Endothelial cell of umbilical vein (primary cell): ENCODE measurements around the gene FDX1. TPM values are rescaled to one million over a fixed set of nuclear protein-coding genes. Genes with fewer than 3 reads are reported as not detected.

Experiments
- BruUV-seq: library from RNA; stranded (reverse); fragments of 400-500 nt; replicated peaks from 2 replicates; lab custom pipeline; 2021; lab: Mats Ljungman, UMichigan
- CTCF ChIA-PET: fragments of 300-600, 350-600 bp; sonication (Branson Sonifier 250); formaldehyde crosslinking; loops from one replicate; lab custom pipeline; 2021; ENCODE audit warnings: antibody characterized with exemption, inconsistent platforms; lab: Charles Lee
- POLR2A ChIA-PET: fragments of 300-600, 350-600 bp; sonication (Branson Sonifier 250); formaldehyde crosslinking; loops from one replicate; lab custom pipeline; 2021; ENCODE audit warnings: antibody characterized with exemption, inconsistent platforms; lab: Charles Lee
- DNase-seq: peaks from one replicate; pipeline ENCODE4 v3.0.0-alpha.2; 2011; ENCODE audit warnings: low read depth, low spot score
- FAIRE-seq: peaks from 2 replicates; lab custom pipeline; 2011; peaks lifted over from hg19 to GRCh38; lab: Jason Lieb, UNC
- H2AFZ ChIP-seq: 2 replicates; pipeline ENCODE4 v1.6.0; 2012; ENCODE audit warnings: low read depth, low read length, control low read depth, inconsistent platforms
- H3K27ac ChIP-seq: 2 replicates; pipeline ENCODE4 v1.5.1; 2011; ENCODE audit warnings: low read depth, mild to moderate bottlenecking, control low read depth, low read length, moderate library complexity; ENCODE audit not compliant: insufficient read depth
- H3K27me3 ChIP-seq, 2 experiments: 2 replicates each; pipeline versions ENCODE4 v1.6.0 to v1.6.1; 2011; ENCODE audit warnings: low read length in 2 of 2, mixed read lengths in 1 of 2; ENCODE audit not compliant: control insufficient read depth in 2 of 2, insufficient read depth in 2 of 2
- H3K36me3 ChIP-seq, 2 experiments: 2 replicates in 1 of 2; 3 replicates in 1 of 2; pipeline ENCODE4 v1.5.1; 2011; ENCODE audit warnings: low read length in 2 of 2, mild to moderate bottlenecking in 1 of 2, moderate library complexity in 1 of 2; ENCODE audit not compliant: control insufficient read depth in 2 of 2, insufficient read depth in 2 of 2; ENCODE audit errors: extremely low read depth in 1 of 2
- H3K4me1 ChIP-seq: 3 replicates; pipeline ENCODE4 v1.5.1; 2011; ENCODE audit warnings: mild to moderate bottlenecking, low read length; ENCODE audit not compliant: control insufficient read depth, insufficient read depth; ENCODE audit errors: extremely low read depth
- H3K4me2 ChIP-seq: 2 replicates; pipeline ENCODE4 v1.6.1; 2011; ENCODE audit warnings: low read length, control low read depth, mixed read lengths; ENCODE audit not compliant: insufficient read depth
- H3K4me3 ChIP-seq, 3 experiments: fragments of 200-600 bp in 1 of 3; sonication (generic), shearing (Covaris generic) in 1 of 3; replicated peaks in 1 of 3; 2 replicates each; pipeline ENCODE4 v1.5.1; 2011 to 2016; ENCODE audit warnings: control low read depth in 3 of 3, low read length in 3 of 3, mild to moderate bottlenecking in 2 of 3, inconsistent platforms in 1 of 3, low read depth in 1 of 3, moderate library complexity in 1 of 3; ENCODE audit not compliant: insufficient read depth in 1 of 3
- H3K79me2 ChIP-seq: 2 replicates; pipeline ENCODE4 v1.6.0; 2012; ENCODE audit warnings: low read length, inconsistent platforms; ENCODE audit not compliant: control insufficient read depth, insufficient read depth
- H3K9ac ChIP-seq: replicated peaks from 2 replicates; pipeline ENCODE3; 2011; ENCODE audit warnings: low read length, control low read depth; ENCODE audit not compliant: insufficient read depth; ENCODE audit errors: extremely low read depth
- H3K9me1 ChIP-seq: replicated peaks from 3 replicates; pipeline ENCODE4 v1.6.0; 2011; ENCODE audit warnings: mild to moderate bottlenecking, low read length; ENCODE audit not compliant: control insufficient read depth, insufficient read depth; ENCODE audit errors: extremely low read depth
- H3K9me3 ChIP-seq: replicated peaks from 2 replicates; pipeline ENCODE4 v1.5.1; 2012; ENCODE audit warnings: low read length, inconsistent platforms; ENCODE audit not compliant: control insufficient read depth, insufficient read depth
- H4K20me1 ChIP-seq: replicated peaks from 2 replicates; pipeline ENCODE3; 2011; ENCODE audit warnings: mild to moderate bottlenecking, low read length; ENCODE audit not compliant: control insufficient read depth, insufficient read depth; ENCODE audit errors: extremely low read depth
- CTCF ChIP-seq, 2 donors: IDR thresholded peaks; 1 replicate in 1 of 2; 2 replicates in 1 of 2; pipeline ENCODE4 v1.5.1; 2011; ENCODE audit warnings: low read length in 2 of 2, mild to moderate bottlenecking in 2 of 2, moderate library complexity in 2 of 2, control low read depth in 1 of 2, inconsistent platforms in 1 of 2, low read depth in 1 of 2; ENCODE audit not compliant: insufficient read depth in 1 of 2; ENCODE audit errors: extremely low read depth in 1 of 2
- EZH2 ChIP-seq: IDR thresholded peaks from 2 replicates; pipeline ENCODE4 v1.6.1; 2012; ENCODE audit warnings: borderline replicate concordance, low read depth, mild to moderate bottlenecking, moderate library complexity, low read length, inconsistent platforms; ENCODE audit not compliant: severe bottlenecking
- FOS ChIP-seq: IDR thresholded peaks from 2 replicates; pipeline ENCODE4 v1.6.1; 2011; ENCODE audit warnings: mild to moderate bottlenecking, low read length, moderate library complexity, borderline replicate concordance; ENCODE audit not compliant: insufficient read depth
- GATA2 ChIP-seq: IDR thresholded peaks from 2 replicates; pipeline ENCODE4 v1.7.0; 2011; ENCODE audit warnings: low read depth, mild to moderate bottlenecking, moderate library complexity, mixed read lengths, low read length; ENCODE audit not compliant: insufficient read length, insufficient read depth
- JUN ChIP-seq: IDR thresholded peaks from 2 replicates; pipeline ENCODE4 v1.6.1; 2011; ENCODE audit warnings: borderline replicate concordance, low read depth; ENCODE audit not compliant: insufficient read length, insufficient read depth
- MAX ChIP-seq: IDR thresholded peaks from 2 replicates; pipeline ENCODE4 v1.6.1; 2011; ENCODE audit not compliant: insufficient read depth, insufficient read length
- MYC ChIP-seq: IDR thresholded peaks from one replicate; pipeline ENCODE4 v1.6.1; 2011; ENCODE audit warnings: mild to moderate bottlenecking, low read depth, low read length
- POLR2A ChIP-seq: IDR thresholded peaks from 2 replicates; pipeline ENCODE4 v1.6.1; 2012; ENCODE audit warnings: low read depth, mild to moderate bottlenecking, control low read depth, low read length
- POLR2AphosphoS5 ChIP-seq: IDR thresholded peaks from 2 replicates; pipeline ENCODE4 v1.6.1; 2012; ENCODE audit warnings: low read depth, mild to moderate bottlenecking, control low read depth, low read length, moderate library complexity; ENCODE audit not compliant: insufficient read depth
- dilution Hi-C: fragments of 300-500 bp; cut with MboI; formaldehyde crosslinking; loops from one replicate; pipeline ENCODE4 v1.15.0; 2019; ENCODE audit warnings: low sequenced_read_pairs; ENCODE audit not compliant: extremely low pct_ligation_motif_present
- intact Hi-C: fragments of 100-400 bp; cut with micrococcal nuclease; formaldehyde crosslinking; loops from one replicate; pipeline ENCODE4 v1.10.0; 2022
- polyA plus RNA-seq, 4 experiments: library from polyadenylated mRNA; depleted of rRNA in 3 of 4; stranded (reverse) in 3 of 4; unstranded in 1 of 4; fragments of >200 nt; gene quantifications; 2 replicates each; pipeline versions ENCODE4 v1.2.1 to v1.2.3, GENCODE V29; 2011 to 2012; ENCODE audit warnings: missing spikeins in 1 of 4
- total RNA-seq: library from RNA; stranded (reverse); gene quantifications from 2 replicates; pipeline ENCODE4 v1.2.3, GENCODE V29; 2021

The FDX1 gene
- total and polyA plus RNA-seq, 2 donors (not counting 3 experiments of a cell fraction or from before 2014, with no cell fraction given), result 4.7 to 11.0 TPM

GRCh38 chr11:110422306-110422905, 7.3 kb upstream of the FDX1 start:
- no peak for TF ChIP-seq POLR2A
- TF ChIP-seq EZH2, result no peak
- TF ChIP-seq MAX, result no peak
- TF ChIP-seq GATA2, result no peak
- TF ChIP-seq CTCF (IDR thresholded peaks at IDR 0.05; ENCODE audit: extremely low read depth in 1 of 2, insufficient read depth in 1 of 2, low read depth in 1 of 2, low read length in 2 of 2), result no peak
- TF ChIP-seq MYC, result no peak
- TF ChIP-seq POLR2AphosphoS5, result no peak
- no peak for TF ChIP-seq JUN
- TF ChIP-seq FOS, result no peak
- H3K9me1 ChIP-seq, result no peaks in the 10 kb centered on the region
- BruUV-seq, result no TSS peak
- no peak for FAIRE-seq
- POLR2A ChIA-PET, result no interaction called here
- CTCF ChIA-PET, result no interaction called here
- dilution Hi-C loops, result no loop called here
- no peaks in the 10 kb centered on the region for H4K20me1 ChIP-seq
- H3K4me2 ChIP-seq, result no peak overlapping the region
- no peaks in the 10 kb centered on the region for H3K36me3 ChIP-seq
- no peaks in the 10 kb centered on the region for H3K4me1 ChIP-seq
- H3K27me3 ChIP-seq, result no peaks in the 10 kb centered on the region
- no peak overlapping the region for H3K9ac ChIP-seq
- no peak for DNase-seq
- intact Hi-C loops, result no loop called here
- no peaks in the 10 kb centered on the region for H3K9me3 ChIP-seq
- H2AFZ ChIP-seq, result no peak overlapping the region
- H3K4me3 ChIP-seq, result no peak overlapping the region
- no peak overlapping the region for H3K27ac ChIP-seq
- no peaks in the 10 kb centered on the region for H3K79me2 ChIP-seq
